Mucosa of gallbladder (tissue), 1 donor: ENCODE data around the gene EEF1AKMT3. TPM values are rescaled to one million over a fixed set of nuclear protein-coding genes. Genes with fewer than 3 reads are reported as not detected.

Experiments
- DNase-seq: peaks from one replicate; pipeline ENCODE4 v3.0.0-alpha.2; 2020; ENCODE audit warnings: low spot score
- total RNA-seq: library from RNA; stranded (reverse); gene quantifications from one replicate; pipeline ENCODE4 v1.2.1, GENCODE V29; 2021
- donor health status: DM: no; HTN: no; CAD: no.

Gene EEF1AKMT3
- total RNA-seq, 1 donor from 2014 or later, result 7.0 TPM

- no peak for DNase-seq
Observed at GRCh38 chr12:57735198-57735855, 37.1 kb upstream of the EEF1AKMT3 start.

GRCh38 chr12:57735952-57736740 is 36.3 kb upstream of the EEF1AKMT3 start:
- DNase-seq, result no peak

- DNase-seq, result no peak
Observed at GRCh38 chr12:57736741-57737466, 35.5 kb upstream of the EEF1AKMT3 start.

- no peak for DNase-seq
Observed at GRCh38 chr12:57737467-57738460, 34.6 kb upstream of the EEF1AKMT3 start.

GRCh38 chr12:57738661-57739237 is 33.7 kb upstream of the EEF1AKMT3 start, which contains the start of gene AGAP2:
Gene AGAP2, minus strand, starts transcription at chr12:57738742. Its CDS starts 496 bp downstream, at chr12:57738246.
- DNase-seq, result no peak

- no peak for DNase-seq
Observed at GRCh38 chr12:57739387-57739786, 33.0 kb upstream of the EEF1AKMT3 start.

- no peak for DNase-seq
Observed at GRCh38 chr12:57739914-57740538, 32.4 kb upstream of the EEF1AKMT3 start.

GRCh38 chr12:57740656-57741412 is 31.6 kb upstream of the EEF1AKMT3 start:
- DNase-seq, result no peak

- no peak for DNase-seq
Observed at GRCh38 chr12:57741413-57741789, 31.0 kb upstream of the EEF1AKMT3 start.

GRCh38 chr12:57741844-57742738 is 30.3 kb upstream of the EEF1AKMT3 start:
- DNase-seq, result no peak

- no peak for DNase-seq
Observed at GRCh38 chr12:57743769-57744168, 28.6 kb upstream of the EEF1AKMT3 start.

- DNase-seq, result peak; percentile 61
Observed at GRCh38 chr12:57744194-57744776, 28.1 kb upstream of the EEF1AKMT3 start.

GRCh38 chr12:57744777-57745484 is 27.5 kb upstream of the EEF1AKMT3 start, which contains the start of gene TSPAN31:
Gene TSPAN31, plus strand, starts transcription at chr12:57745039. Its CDS starts 116 bp downstream, at chr12:57745155.
- DNase-seq, result peak; percentile 97

- DNase-seq, result no peak
Observed at GRCh38 chr12:57745485-57745881, 26.9 kb upstream of the EEF1AKMT3 start.

GRCh38 chr12:57746025-57746424 is 26.4 kb upstream of the EEF1AKMT3 start:
- DNase-seq, result no peak

- no peak for DNase-seq
Observed at GRCh38 chr12:57749061-57749460, 23.4 kb upstream of the EEF1AKMT3 start.
